ENCODE results near the gene ANKEF1. TPM values are rescaled to one million over a fixed set of nuclear protein-coding genes. Genes with fewer than 3 reads are reported as not detected.
"Not testable (repeated sequence)": the region's sequence is repeated elsewhere in the genome, so short reads cannot be mapped to it uniquely, and the experiment has no call there.

ANKEF1 gene
- total RNA-seq, 1 experiment from 2014 or later, result 8.3 TPM

GRCh38 chr20:10032269-10032668, 2.5 kb upstream of the ANKEF1 start:
- not testable (repeated sequence) for DNase-seq; H4K91ac ChIP-seq (ENCODE audit: insufficient read length, low read depth, low read length)
- no CpG with 5 or more reads among the region's 7 CpGs for WGBS (ENCODE audit: extremely low coverage, insufficient read length, low lambda C conversion rate)

More at GRCh38 chr20:10032269-10032668, 2.5 kb upstream of the ANKEF1 start:
- H2BK12ac ChIP-seq (ENCODE audit: insufficient read length, low read depth, low read length); H3T11ph ChIP-seq (ENCODE audit: low read length); H4K20me1 ChIP-seq (ENCODE audit: control insufficient read depth, insufficient read depth, insufficient read length); H2AK5ac ChIP-seq (ENCODE audit: insufficient read length, low read length); H2BK15ac ChIP-seq (ENCODE audit: low read depth, low read length); H3K4ac ChIP-seq (ENCODE audit: low read depth, low read length); H2BK5ac ChIP-seq (ENCODE audit: insufficient read length, low read length); H3K27ac ChIP-seq (ENCODE audit: insufficient read length, low read depth, low read length); H3K27ac Mint-ChIP-seq; H3K23me2 ChIP-seq (ENCODE audit: insufficient read length, low read depth, low read length, poor library complexity, severe bottlenecking); H3K9me3 Mint-ChIP-seq; H2BK120ac ChIP-seq (ENCODE audit: low read depth, low read length, poor library complexity, severe bottlenecking); H4K5ac ChIP-seq (ENCODE audit: insufficient read length, low read depth, low read length); H3K9ac ChIP-seq (ENCODE audit: extremely low read depth, insufficient read length, low read length); H4K8ac ChIP-seq (replicated peaks; ENCODE audit: insufficient read length, low read depth, low read length); H3K4me1 ChIP-seq (ENCODE audit: insufficient read depth, low read length); H3K4me2 ChIP-seq (ENCODE audit: insufficient read depth, insufficient read length, low read length); H2AFZ ChIP-seq (ENCODE audit: low read length); H3K9me3 ChIP-seq (ENCODE audit: control insufficient read depth, low read depth, low read length); H3K4me3 Mint-ChIP-seq; H3K36me3 Mint-ChIP-seq (ENCODE audit: insufficient read depth in 1 of 3, low read depth in 3 of 3); H2BK20ac ChIP-seq (ENCODE audit: low read depth, low read length, poor library complexity, severe bottlenecking); H3K27me3 ChIP-seq (ENCODE audit: insufficient read depth, low read length); H3K4me1 Mint-ChIP-seq; H3K14ac ChIP-seq (ENCODE audit: insufficient read depth, low read length); H3K23ac ChIP-seq (ENCODE audit: insufficient read length, low read depth, low read length); H3K79me1 ChIP-seq (ENCODE audit: insufficient read depth, low read depth, low read length, poor library complexity, severe bottlenecking); H3K56ac ChIP-seq (ENCODE audit: insufficient read length, low read depth, low read length); H3K79me2 ChIP-seq (ENCODE audit: insufficient read depth, low read length); H3K18ac ChIP-seq (ENCODE audit: insufficient read length, low read depth, low read length): not testable (repeated sequence)
- peaks cover 15% of the 10 kb centered on the region for H3K27me3 Mint-ChIP-seq (ENCODE audit: low read depth)

Measured in H9 (cell line).